IMR-90 (cell line): Measurements from ENCODE around the gene ASNSD1. TPM values are rescaled to one million over a fixed set of nuclear protein-coding genes. Genes with fewer than 3 reads are reported as not detected.
A peak's percentile ranks its signal among the peaks of the same experiment; 100 is the strongest.

ENCODE experiments used
- ATAC-seq: fragments of 200-7000 bp; cut with Tn5 transposase; 2 replicates; pipeline ENCODE4 v1.9.1; 2020; ENCODE audit warnings: low read depth, mild to moderate bottlenecking, moderate library complexity
- BruUV-seq: library from RNA; stranded (reverse); fragments of 400-500 nt; replicated peaks from 2 replicates; lab custom pipeline; 2021; lab: Mats Ljungman, UMichigan
- CTCF ChIA-PET: fragments of 300-600 bp; formaldehyde crosslinking; extraction: SDS; loops from one replicate; lab custom pipeline; 2021; ENCODE audit warnings: antibody characterized with exemption; lab: Yijun Ruan, JAX
- POLR2A ChIA-PET: fragments of 300-600 bp; sonication (Branson Sonifier 250); formaldehyde crosslinking; loops from one replicate; lab custom pipeline; 2022; ENCODE audit warnings: antibody characterized with exemption; ENCODE audit not compliant: unreplicated experiment; lab: Charles Lee
- DNase-seq: peaks from one replicate; pipeline ENCODE4 v3.0.0; 2013
- H2AFZ ChIP-seq: replicated peaks from 2 replicates; pipeline ENCODE3; 2013; ENCODE audit warnings: low read length, mild to moderate bottlenecking; ENCODE audit not compliant: poor library complexity
- H2AK5ac ChIP-seq: 2 replicates; pipeline ENCODE4 v1.6.1; 2013; ENCODE audit warnings: low read depth, low read length, inconsistent platforms
- H2AK9ac ChIP-seq: replicated peaks from 2 replicates; pipeline ENCODE3; 2013; ENCODE audit warnings: mild to moderate bottlenecking, low read depth, low read length, moderate library complexity; ENCODE audit not compliant: poor library complexity
- H2BK120ac ChIP-seq: 2 replicates; pipeline ENCODE4 v1.6.1; 2013; ENCODE audit warnings: low read depth, low read length, inconsistent platforms
- H2BK15ac ChIP-seq: 3 replicates; pipeline ENCODE4 v1.6.1; 2013; ENCODE audit warnings: low read depth, low read length, inconsistent platforms
- H2BK20ac ChIP-seq: 2 replicates; pipeline ENCODE4 v1.6.1; 2013; ENCODE audit warnings: low read depth, mild to moderate bottlenecking, inconsistent platforms, low read length, moderate library complexity
- H2BK5ac ChIP-seq: 2 replicates; pipeline ENCODE4 v1.6.1; 2013; ENCODE audit warnings: mild to moderate bottlenecking, low read depth, low read length, inconsistent platforms; ENCODE audit not compliant: poor library complexity, severe bottlenecking
- H3K14ac ChIP-seq: replicated peaks from 2 replicates; pipeline ENCODE4 v1.6.1; 2013; ENCODE audit warnings: low read depth, low read length, inconsistent platforms
- H3K18ac ChIP-seq: 2 replicates; pipeline ENCODE4 v1.6.1; 2013; ENCODE audit warnings: low read depth, low read length, control low read depth
- H3K23ac ChIP-seq: 2 replicates; pipeline ENCODE4 v1.6.1; 2013; ENCODE audit warnings: low read depth, low read length, inconsistent platforms
- H3K27ac ChIP-seq: 2 replicates; pipeline ENCODE4 v1.5.1; 2013; ENCODE audit warnings: mild to moderate bottlenecking, control low read depth, low read length; ENCODE audit not compliant: insufficient read depth
- H3K27me3 ChIP-seq: 2 replicates; pipeline ENCODE4 v1.6.1; 2013; ENCODE audit warnings: low read length; ENCODE audit not compliant: control insufficient read depth, insufficient read depth
- H3K36me3 ChIP-seq: 2 replicates; pipeline ENCODE4 v1.6.1; 2013; ENCODE audit warnings: low read length, mixed read lengths; ENCODE audit not compliant: control insufficient read depth, insufficient read depth
- H3K4ac ChIP-seq: 2 replicates; pipeline ENCODE4 v1.6.1; 2013; ENCODE audit warnings: low read depth, low read length, inconsistent platforms
- H3K4me1 ChIP-seq: 2 replicates; pipeline ENCODE4 v1.6.1; 2013; ENCODE audit warnings: low read length, mixed read lengths; ENCODE audit not compliant: control insufficient read depth, insufficient read depth
- H3K4me2 ChIP-seq: 2 replicates; pipeline ENCODE4 v1.6.1; 2013; ENCODE audit warnings: low read depth, mild to moderate bottlenecking, control low read depth, low read length, moderate library complexity
- H3K4me3 ChIP-seq: 2 replicates; pipeline ENCODE4 v1.5.1; 2013; ENCODE audit warnings: low read depth, mild to moderate bottlenecking, control low read depth, low read length, moderate library complexity; ENCODE audit not compliant: insufficient read depth
- H3K56ac ChIP-seq: 2 replicates; pipeline ENCODE4 v1.6.1; 2013; ENCODE audit warnings: low read length, inconsistent platforms; ENCODE audit not compliant: insufficient read depth; ENCODE audit errors: extremely low read depth
- H3K79me1 ChIP-seq, 2 experiments: 2 replicates each; pipeline ENCODE4 v1.6.1; 2013; ENCODE audit warnings: low read length in 2 of 2, inconsistent platforms in 1 of 2, low read depth in 1 of 2
- H3K9ac ChIP-seq: 2 replicates; pipeline ENCODE4 v1.6.1; 2013; ENCODE audit warnings: low read depth, low read length, control low read depth
- H3K9me1 ChIP-seq: 2 replicates; pipeline ENCODE4 v1.6.1; 2013; ENCODE audit warnings: low read length, inconsistent platforms; ENCODE audit not compliant: insufficient read depth
- H3K9me3 ChIP-seq: 2 replicates; pipeline ENCODE4 v1.6.1; 2013; ENCODE audit warnings: low read length; ENCODE audit not compliant: control insufficient read depth, insufficient read depth
- H4K20me1 ChIP-seq: 2 replicates; pipeline ENCODE4 v1.6.1; 2013; ENCODE audit warnings: low read length, inconsistent platforms; ENCODE audit not compliant: insufficient read depth
- H4K5ac ChIP-seq: 2 replicates; pipeline ENCODE4 v1.6.1; 2013; ENCODE audit warnings: mild to moderate bottlenecking, low read depth, low read length, control low read depth
- H4K8ac ChIP-seq, 2 experiments: 2 replicates each; pipeline ENCODE4 v1.6.1; 2013; ENCODE audit warnings: low read depth in 2 of 2, low read length in 2 of 2, control low read depth in 1 of 2, inconsistent platforms in 1 of 2
- H4K91ac ChIP-seq: 2 replicates; pipeline ENCODE4 v1.6.1; 2013; ENCODE audit warnings: low read depth, low read length, inconsistent platforms; ENCODE audit not compliant: insufficient read depth
- CEBPB ChIP-seq: IDR thresholded peaks from 2 replicates; pipeline ENCODE4 v1.6.1; 2012; ENCODE audit warnings: low read depth, low read length, improper control_type of control experiment
- CTCF ChIP-seq: conservative IDR thresholded peaks from 2 replicates; pipeline ENCODE4 v1.5.1; 2012; ENCODE audit warnings: mild to moderate bottlenecking, low read depth, low read length, improper control_type of control experiment
- FOS ChIP-seq: fragments of 150-350 bp; IDR thresholded peaks from 2 replicates; pipeline ENCODE4 v1.6.1; 2016; ENCODE audit warnings: low read depth, low read length
- MAZ ChIP-seq: IDR thresholded peaks from 2 replicates; pipeline ENCODE4 v1.6.1; 2012; ENCODE audit warnings: low read depth, mild to moderate bottlenecking, low read length, improper control_type of control experiment, moderate library complexity, borderline replicate concordance
- MXI1 ChIP-seq: IDR thresholded peaks from 2 replicates; pipeline ENCODE4 v1.6.1; 2012; ENCODE audit warnings: low read depth, mild to moderate bottlenecking, low read length, moderate library complexity, borderline replicate concordance
- RCOR1 ChIP-seq: IDR thresholded peaks from 2 replicates; pipeline ENCODE4 v1.6.1; 2012; ENCODE audit warnings: mild to moderate bottlenecking, low read length, improper control_type of control experiment; ENCODE audit not compliant: insufficient replicate concordance
- WGBS, 2 experiments: methylation state at CpG; one replicate each; pipeline versions ENCODE4 v1.1.5 to v1.1.7; 2013; ENCODE audit warnings: missing lambda C conversion rate in 2 of 2; ENCODE audit not compliant: insufficient read length in 1 of 2; ENCODE audit errors: extremely low coverage in 2 of 2; 5-methylcytosine and 5-hydroxymethylcytosine counted together
- dilution Hi-C: fragments of 300-500 bp; cut with HindIII; formaldehyde crosslinking; loops from one replicate; pipeline ENCODE4 v1.14.3; 2018; ENCODE audit warnings: low sequenced_read_pairs; ENCODE audit not compliant: unreplicated experiment
- in situ Hi-C: fragments of 300-500 bp; cut with MboI; formaldehyde crosslinking; loops from 3 replicates; pipeline ENCODE4 v1.14.3; 2019; ENCODE audit warnings: low sequenced_read_pairs, inconsistent platforms, mixed read lengths
- intact Hi-C: fragments of 100-400 bp; cut with micrococcal nuclease; formaldehyde crosslinking; loops from 2 replicates; pipeline ENCODE4 v1.10.0; 2022
- polyA plus RNA-seq, 3 experiments: library from polyadenylated mRNA; depleted of rRNA; stranded (reverse); fragments of >200 nt; gene quantifications; 2 replicates each; pipeline ENCODE4 v1.2.3, GENCODE V29; 2012; ENCODE audit warnings: low replicate concordance in 1 of 3
- total RNA-seq: library from RNA; depleted of rRNA; stranded (reverse); fragments of >200 nt; gene quantifications from 2 replicates; pipeline ENCODE4 v1.2.3, GENCODE V29; 2012

The ASNSD1 gene
- total and polyA plus RNA-seq, 2 of the 4 experiments (the other 2 are of a cell fraction), result 29.1 to 35.7 TPM

GRCh38 chr2:189641590-189641989, 19.7 kb upstream of the ASNSD1 start:
- Histone ChIP-seq H2AK5ac (no peak overlapping the region), H4K91ac (no peak overlapping the region), H4K5ac (no peak overlapping the region), H3K9me3 (no peaks in the 10 kb centered on the region), H3K23ac (no peak overlapping the region), H3K36me3 (no peaks in the 10 kb centered on the region), H4K20me1 (no peaks in the 10 kb centered on the region), H3K4ac (no peak overlapping the region), H3K18ac (no peak overlapping the region; the same call in 1 of the 2 replicates), H3K9ac (no peak overlapping the region), H3K4me3 (no peak overlapping the region), H2BK120ac (no peak overlapping the region), H3K4me1 (no peaks in the 10 kb centered on the region), H2AK9ac (no peak overlapping the region), H3K27ac (no peak overlapping the region), H3K9me1 (no peaks in the 10 kb centered on the region), H2AFZ (no peak overlapping the region), H3K56ac (no peak overlapping the region), H3K14ac (no peak overlapping the region), H3K27me3 (no peaks in the 10 kb centered on the region), H3K4me2 (no peak overlapping the region), H2BK15ac (no peak overlapping the region), H2BK5ac (no peak overlapping the region), H3K79me1 (no peaks in the 10 kb centered on the region), H4K8ac (no peak overlapping the region), H2BK20ac (no peak overlapping the region)
- WGBS, 2 experiments, result 56% methylated on average over 2 of the region's 2 CpGs; no CpG with 5 or more reads in 1 of the 2 experiments
- TF ChIP-seq MAZ, result no peak
- no peak for TF ChIP-seq RCOR1
- TF ChIP-seq CTCF, result no peak
- peak; percentile 40; the same call in 1 of the 2 replicates for TF ChIP-seq CEBPB
- no peak for TF ChIP-seq FOS
- TF ChIP-seq MXI1, result no peak
- no TSS peak for BruUV-seq
- in situ Hi-C loops (no loop called here), intact Hi-C loops (no loop called here), dilution Hi-C loops (no loop called here)
- ATAC-seq (no peak), DNase-seq (peak; percentile 66)
- CTCF ChIA-PET, result no interaction called here
- POLR2A ChIA-PET, result no interaction called here
